ENCODE results near the gene SYNGR1. TPM values are rescaled to one million over a fixed set of nuclear protein-coding genes. Genes with fewer than 3 reads are reported as not detected.
A peak's percentile ranks its signal among the peaks of the same experiment; 100 is the strongest.
"Not testable (repeated sequence)": the region's sequence is repeated elsewhere in the genome, so short reads cannot be mapped to it uniquely, and the experiment has no call there.

Gene SYNGR1
- total RNA-seq, 2 donors from 2014 or later = 29.4 to 29.5 TPM

DNA sequence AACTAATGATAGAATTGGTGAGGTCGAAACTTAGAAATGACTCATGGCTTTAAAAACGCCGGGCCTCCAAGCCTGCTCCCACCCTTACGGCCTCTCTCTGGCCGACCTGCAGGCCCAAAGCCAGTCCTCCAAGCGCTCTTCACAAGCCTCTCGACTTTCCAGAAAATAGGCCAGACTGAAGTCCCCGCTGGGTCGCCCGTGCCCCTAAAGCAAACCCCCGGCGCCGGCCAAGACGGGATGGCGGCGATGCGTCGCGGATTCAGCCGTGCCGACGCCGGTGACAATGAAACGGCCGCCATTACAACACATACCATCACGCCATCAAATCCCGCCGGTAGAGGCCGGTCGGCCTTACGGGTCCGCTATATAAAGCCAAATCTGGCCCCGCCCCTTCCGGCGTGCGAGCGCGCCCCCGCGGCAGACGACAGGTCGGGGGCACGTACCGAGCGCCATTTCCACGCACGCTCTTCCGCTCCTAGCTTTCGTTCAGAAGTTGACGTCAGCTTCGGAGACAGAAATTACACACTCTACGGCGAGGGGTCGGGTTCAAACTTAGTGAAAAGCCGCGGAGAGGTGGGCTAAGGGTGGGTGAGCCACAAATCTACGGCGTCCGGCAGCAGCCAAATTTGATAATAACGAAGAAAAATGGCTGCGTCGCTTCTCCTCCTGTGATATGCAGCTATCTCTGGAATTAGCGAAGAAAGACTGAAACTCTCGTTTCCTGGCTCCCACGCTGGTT lies 30.3 kb upstream of the SYNGR1 start, which contains the start of gene RPL3:
Gene RPL3 (minus strand): TSS at position 340 of the 739 bp plus-strand sequence. CDS start 26 bp downstream, at position 314.
- peaks cover 0 to 44% of the 10 kb centered on the region in 2 donors for H3K4me1 ChIP-seq
- H3K9me3 ChIP-seq = no peaks in the 10 kb centered on the region
- H3K27me3 ChIP-seq = no peaks in the 10 kb centered on the region
- peak; percentile 98 for DNase-seq (ENCODE audit: low spot score)
- peak within 1 kb of the TSS; percentile 65 to 72 for H3K4me3 ChIP-seq
- peak within 1 kb of the TSS; percentile 97 to 99 for H3K27ac ChIP-seq
- H3K36me3 ChIP-seq = peaks cover 40% of the 10 kb centered on the region
- no peak for TF ChIP-seq CTCF (IDR thresholded peaks at IDR 0.05)

- not testable (repeated sequence) for H3K9me3 ChIP-seq; DNase-seq (ENCODE audit: low spot score); H3K27me3 ChIP-seq
- Histone ChIP-seq H3K4me3 (peak overlapping the region; percentile 65 to 72), H3K36me3 (peaks cover 28% of the 10 kb centered on the region), H3K27ac (peak overlapping the region; percentile 97 to 99), H3K4me1 (peaks cover 0 to 33% of the 10 kb centered on the region in 2 donors)
These were observed 29.2 kb upstream of the SYNGR1 start for GRCh38 chr22:39320616-39321029.

DNA sequence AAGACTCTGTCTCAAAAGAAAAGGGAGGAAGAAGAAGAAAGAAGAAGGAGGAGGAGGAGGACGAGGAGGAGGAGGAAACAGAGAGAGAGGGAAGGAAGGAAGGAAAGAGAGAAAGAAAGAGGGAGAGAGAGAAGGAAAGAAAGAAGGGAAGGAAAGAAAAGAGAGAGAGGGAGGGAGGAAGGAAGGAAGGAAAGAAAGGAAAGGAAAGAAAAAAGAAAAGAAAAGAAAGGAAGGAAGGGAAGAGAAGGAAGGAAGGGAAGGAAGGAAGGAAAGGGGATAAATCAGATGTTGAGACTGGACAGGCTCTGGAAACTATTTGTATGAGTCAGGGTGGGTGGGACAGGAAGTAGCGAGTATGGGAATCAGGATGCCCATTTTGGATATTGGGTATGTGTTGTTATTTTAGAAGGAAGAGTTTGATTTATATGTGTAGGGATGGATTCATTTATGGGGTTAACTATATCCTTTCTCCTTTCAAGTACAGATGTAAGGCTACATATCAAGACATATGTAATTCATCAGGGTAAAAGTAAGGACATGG lies 24.3 kb upstream of the SYNGR1 start:
- no peak for TF ChIP-seq CTCF (IDR thresholded peaks at IDR 0.05)
- Histone ChIP-seq H3K27ac (no peak overlapping the region), H3K27me3 (no peaks in the 10 kb centered on the region), H3K4me3 (no peak overlapping the region), H3K9me3 (no peaks in the 10 kb centered on the region), H3K36me3 (no peaks in the 10 kb centered on the region), H3K4me1 (no peaks in the 10 kb centered on the region)
- DNase-seq (ENCODE audit: low spot score) = no peak

- DNase-seq (ENCODE audit: low spot score) = no peak
- TF ChIP-seq CTCF (IDR thresholded peaks at IDR 0.05) = no peak
- no peaks in the 10 kb centered on the region for H3K36me3 ChIP-seq
These were observed 21.6 kb upstream of the SYNGR1 start for GRCh38 chr22:39327995-39328754.

GRCh38 chr22:39330553-39330952 lies 19.2 kb upstream of the SYNGR1 start:
- not testable (repeated sequence) for H3K9me3 ChIP-seq; H3K4me1 ChIP-seq; DNase-seq (ENCODE audit: low spot score); H3K4me3 ChIP-seq; H3K36me3 ChIP-seq; H3K27me3 ChIP-seq; H3K27ac ChIP-seq

More at GRCh38 chr22:39327995-39328754, 21.6 kb upstream of the SYNGR1 start:
- Histone ChIP-seq H3K9me3 (no peaks in the 10 kb centered on the region), H3K27me3 (no peaks in the 10 kb centered on the region), H3K4me3 (no peak overlapping the region), H3K27ac (no peak overlapping the region), H3K4me1 (peaks cover 0 to 4% of the 10 kb centered on the region in 2 donors)

GRCh38 chr22:39332441-39333064 lies 17.2 kb upstream of the SYNGR1 start:
- Histone ChIP-seq H3K4me3 (no peak overlapping the region), H3K36me3 (no peaks in the 10 kb centered on the region), H3K4me1 (peaks cover 0 to 4% of the 10 kb centered on the region in 2 donors), H3K9me3 (no peaks in the 10 kb centered on the region), H3K27me3 (no peaks in the 10 kb centered on the region), H3K27ac (peak overlapping the region; percentile 6 to 51)
- TF ChIP-seq CTCF (IDR thresholded peaks at IDR 0.05) = no peak
- no peak for DNase-seq (ENCODE audit: low spot score)

Measured in right atrium auricular region (tissue), 2 donors.